ENCODE results near the gene CREB5.

CREB5 gene

GRCh38 chr7:28520074-28521015 lies 108.0 kb downstream of the CREB5 start:
- DNase-seq (ENCODE audit: extremely low read depth, low read depth): no peak
- no peak for TF ChIP-seq CTCF (IDR thresholded peaks at IDR 0.05; ENCODE audit: low read depth, low read length)

GRCh38 chr7:28524978-28525377 lies 112.7 kb downstream of the CREB5 start:
- no peak for TF ChIP-seq CTCF (IDR thresholded peaks at IDR 0.05; ENCODE audit: low read depth, low read length)
- DNase-seq (ENCODE audit: extremely low read depth, low read depth): no peak

GRCh38 chr7:28528899-28529298 lies 116.6 kb downstream of the CREB5 start:
- no peak for TF ChIP-seq CTCF (IDR thresholded peaks at IDR 0.05; ENCODE audit: low read depth, low read length)
- no peak for DNase-seq (ENCODE audit: extremely low read depth, low read depth)

- TF ChIP-seq CTCF (IDR thresholded peaks at IDR 0.05; ENCODE audit: low read depth, low read length): no peak
- DNase-seq (ENCODE audit: extremely low read depth, low read depth): no peak
Observed at GRCh38 chr7:28529755-28530154, 117.4 kb downstream of the CREB5 start.

GRCh38 chr7:28530175-28530802 lies 118.0 kb downstream of the CREB5 start:
- no peak for DNase-seq (ENCODE audit: extremely low read depth, low read depth)
- no peak for TF ChIP-seq CTCF (IDR thresholded peaks at IDR 0.05; ENCODE audit: low read depth, low read length)

- no peak for TF ChIP-seq CTCF (IDR thresholded peaks at IDR 0.05; ENCODE audit: low read depth, low read length)
- no peak for DNase-seq (ENCODE audit: extremely low read depth, low read depth)
Observed at GRCh38 chr7:28530803-28531175, 118.5 kb downstream of the CREB5 start.

- TF ChIP-seq CTCF (IDR thresholded peaks at IDR 0.05; ENCODE audit: low read depth, low read length): no peak
- no peak for DNase-seq (ENCODE audit: extremely low read depth, low read depth)
Observed at GRCh38 chr7:28531291-28531690, 119.0 kb downstream of the CREB5 start.

Data from AG09319 (cell line).